HG02981 (cell line): ENCODE data around the gene IGF1.
A peak's percentile ranks its signal among the peaks of the same experiment; 100 is the strongest.

Experiments used
- ATAC-seq: cut with Tn5 transposase; IDR thresholded peaks from one replicate; pipeline ENCODE4 v1.9.1; 2021; ENCODE audit warnings: mild to moderate bottlenecking, moderate library complexity; ENCODE audit not compliant: unreplicated experiment

Gene IGF1

GRCh38 chr12:102498471-102498870 is 18.1 kb upstream of the IGF1 start:
- no peak for ATAC-seq

GRCh38 chr12:102497743-102498142 is 17.4 kb upstream of the IGF1 start:
- no peak for ATAC-seq

- ATAC-seq = no peak
Measured at GRCh38 chr12:102496591-102496990, 16.2 kb upstream of the IGF1 start.

DNA sequence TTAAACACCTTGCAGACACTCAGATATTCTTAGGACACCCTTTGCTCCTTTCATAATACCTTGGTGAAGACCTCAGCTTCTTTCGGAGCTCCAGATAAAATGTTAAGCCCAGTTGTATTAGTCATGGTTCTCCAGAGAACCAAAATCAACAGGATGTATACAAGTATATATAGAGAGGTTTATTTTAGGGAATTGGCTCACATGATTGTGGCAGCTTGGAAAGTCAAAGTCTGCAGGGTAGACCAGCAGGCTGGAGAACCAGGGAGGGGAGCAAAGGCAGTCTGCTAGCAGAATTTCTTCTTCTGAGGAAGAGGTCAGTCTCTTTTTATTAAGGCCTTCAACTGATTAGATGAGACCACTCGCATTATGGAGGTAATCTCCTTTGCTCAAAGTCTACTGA is 6.9 kb upstream of the IGF1 start:
- ATAC-seq = no peak

DNA sequence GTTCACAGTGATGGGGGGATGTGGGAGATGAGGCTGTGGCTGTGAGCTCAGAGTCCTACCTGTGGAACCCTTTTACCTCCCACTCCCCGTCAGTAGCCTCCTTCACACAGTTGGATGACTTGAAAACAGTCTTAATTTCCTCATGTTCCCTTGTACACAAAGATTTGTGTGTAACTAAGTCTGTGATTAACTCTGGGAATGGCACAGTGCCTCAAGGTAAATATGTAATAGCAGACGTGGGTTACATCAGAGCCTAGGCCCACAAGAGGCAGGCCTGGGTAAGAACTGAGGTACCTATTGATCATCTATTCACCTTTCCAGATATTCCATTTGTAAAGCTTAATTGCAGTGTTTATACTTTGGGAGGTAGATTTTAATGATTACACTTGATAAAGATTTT is 5.8 kb upstream of the IGF1 start:
- ATAC-seq = no peak

DNA sequence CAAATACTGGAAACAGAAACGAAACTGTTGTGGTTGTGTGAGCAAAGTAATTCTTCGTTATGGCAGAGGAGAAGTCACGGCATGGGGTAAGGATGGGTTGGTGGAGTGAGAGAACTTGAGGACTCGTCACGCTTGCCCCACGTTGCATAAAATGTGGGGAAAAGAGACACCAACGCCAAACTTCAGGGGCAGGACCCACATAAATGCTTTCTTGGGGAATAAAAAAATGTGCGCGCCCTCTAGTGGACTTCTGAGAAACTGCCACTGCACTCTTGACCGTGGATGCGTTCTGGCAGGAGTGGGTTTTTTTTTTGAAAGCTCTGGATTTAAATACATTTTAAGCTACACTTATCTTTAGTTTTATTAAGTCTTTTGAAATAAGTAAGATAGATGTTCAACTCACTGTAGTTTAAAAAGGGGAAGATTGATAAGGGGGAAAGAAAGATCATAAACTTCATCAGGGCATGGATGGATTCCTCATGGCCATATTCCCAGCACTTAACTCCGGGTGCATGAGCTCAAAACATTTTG is 4.1 kb upstream of the IGF1 start:
- peak; percentile 61 for ATAC-seq

DNA sequence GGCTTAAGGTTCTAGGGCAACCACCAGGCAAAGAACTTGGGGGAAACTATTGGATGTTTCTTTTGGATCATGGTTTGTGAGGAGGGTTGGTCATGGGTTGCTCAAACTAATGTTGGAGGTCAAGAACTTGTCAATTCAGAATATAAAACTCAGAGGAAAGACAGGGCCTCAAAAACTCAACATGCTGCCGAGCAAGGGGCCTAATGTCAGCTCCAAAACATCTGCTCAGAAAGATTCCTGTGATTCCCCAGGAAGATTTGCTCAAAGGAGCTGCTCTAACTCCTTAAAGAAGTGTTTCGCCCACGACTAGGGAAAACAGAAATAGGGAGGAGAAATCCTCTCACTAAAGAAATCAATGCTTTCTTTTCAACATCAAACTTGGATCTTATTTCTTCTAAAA is 3.7 kb upstream of the IGF1 start:
- ATAC-seq = peak; percentile 10

DNA sequence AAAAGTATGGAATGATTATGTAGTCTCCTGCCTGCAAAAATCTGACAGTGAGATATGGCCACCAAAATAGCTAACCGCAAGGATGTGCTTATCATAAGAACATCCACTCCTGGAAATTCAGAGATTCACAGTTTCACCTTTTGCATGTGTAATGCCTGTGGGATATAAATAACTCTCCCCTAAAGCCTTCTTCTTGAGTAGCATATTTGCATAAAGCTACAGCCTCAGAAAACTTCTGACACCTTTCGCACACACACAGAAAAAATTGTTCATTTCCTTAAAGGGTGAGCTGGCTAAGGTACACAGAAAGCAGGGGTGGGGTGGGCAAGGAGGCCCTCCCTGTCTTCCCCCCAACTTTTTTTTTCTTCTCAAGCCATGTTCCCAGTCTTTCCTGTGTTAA is 3.1 kb upstream of the IGF1 start:
- ATAC-seq = peak; percentile 53

- no peak for ATAC-seq
Measured at GRCh38 chr12:102481705-102482425, 1.5 kb upstream of the IGF1 start.

DNA sequence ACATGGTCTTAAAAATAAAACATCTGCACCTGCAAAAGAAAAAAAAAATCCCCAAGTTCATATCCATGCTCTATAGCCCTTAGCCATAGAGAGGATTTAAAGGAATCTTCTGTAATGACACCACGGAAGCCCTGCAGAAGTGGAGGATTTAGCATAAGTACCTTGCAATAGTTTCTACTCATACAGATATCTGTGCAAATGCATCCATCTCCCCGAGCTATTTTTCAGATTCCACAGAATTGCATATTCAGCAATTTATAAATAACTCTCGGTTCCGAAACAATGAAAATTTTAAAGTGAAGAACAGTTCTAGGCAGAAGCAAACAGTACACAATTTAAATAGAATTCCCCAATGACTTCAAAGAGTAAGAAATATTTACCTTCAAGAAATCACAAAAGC is 424 bp downstream of the IGF1 start:
- ATAC-seq = no peak

DNA sequence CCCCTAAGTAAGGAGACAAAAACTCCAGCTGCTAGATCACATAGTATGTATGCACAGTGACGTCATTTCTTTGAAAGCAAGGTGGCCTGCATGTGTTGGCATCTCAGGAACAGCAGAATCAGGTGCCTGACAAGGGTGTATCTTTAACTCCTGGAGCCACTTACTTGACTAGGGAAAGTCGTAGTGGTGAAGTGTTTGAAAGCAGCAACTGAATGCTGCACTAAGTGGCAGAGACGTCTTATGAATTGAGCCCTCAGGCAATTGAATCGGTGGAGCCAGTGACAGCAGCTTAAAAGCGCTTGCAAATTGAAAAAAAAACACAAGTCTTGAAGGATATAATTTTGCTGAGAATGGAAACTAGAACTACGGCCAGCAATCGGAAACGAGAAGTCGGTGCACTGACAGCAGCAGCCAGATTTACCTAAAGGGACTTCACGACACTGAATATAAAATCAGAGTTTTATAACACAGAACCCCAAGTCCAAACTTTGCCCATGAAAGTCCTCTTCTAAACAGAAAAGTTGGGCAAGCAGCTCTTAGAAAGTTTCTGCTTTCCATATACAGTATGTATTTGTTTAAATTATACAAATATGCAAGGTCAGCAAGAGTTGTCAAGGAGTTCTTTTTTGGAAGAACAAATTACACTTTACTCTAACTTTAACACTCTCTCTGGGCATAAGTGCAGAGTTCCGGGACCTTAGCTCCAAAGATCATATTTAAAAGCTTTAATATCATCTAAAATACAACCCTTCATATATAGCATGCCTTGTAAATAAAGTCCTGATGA is 1.1 kb downstream of the IGF1 start:
- peak; percentile 28 for ATAC-seq

DNA sequence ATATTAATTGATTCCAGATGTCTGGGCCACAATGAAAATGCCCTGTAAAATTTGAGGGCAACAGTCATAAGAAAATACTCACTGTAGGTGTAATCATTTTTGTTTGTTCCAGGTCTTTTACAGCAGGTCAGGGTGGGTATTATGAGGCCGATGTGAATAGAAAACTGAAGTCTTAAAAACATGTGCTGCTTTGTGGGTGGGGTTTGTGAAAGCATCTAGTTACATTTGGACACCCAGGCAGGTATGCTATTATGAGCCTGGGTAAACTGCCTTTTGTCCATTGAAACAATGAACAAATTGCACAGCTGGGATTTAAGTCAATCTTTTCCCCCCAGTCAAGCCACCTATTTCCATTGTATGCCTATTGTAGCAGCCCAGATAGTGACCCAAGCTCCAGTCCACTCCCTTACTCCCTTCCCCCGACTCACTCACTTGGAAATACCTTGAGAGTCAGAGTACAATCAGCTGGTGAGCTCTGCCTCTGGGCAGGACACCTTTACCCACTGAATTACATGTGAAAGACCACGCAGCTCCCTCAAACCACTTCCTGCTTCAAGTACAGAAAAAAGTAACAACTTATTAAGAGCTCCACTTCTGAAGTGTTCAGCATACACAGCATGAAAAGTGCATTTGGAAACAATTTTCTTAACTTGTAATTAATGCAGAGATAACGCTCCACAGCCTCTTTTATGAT is 1.8 kb downstream of the IGF1 start:
- ATAC-seq = peak; percentile 67

- ATAC-seq = no peak
Measured at GRCh38 chr12:102475355-102475754, 5.0 kb downstream of the IGF1 start.

DNA sequence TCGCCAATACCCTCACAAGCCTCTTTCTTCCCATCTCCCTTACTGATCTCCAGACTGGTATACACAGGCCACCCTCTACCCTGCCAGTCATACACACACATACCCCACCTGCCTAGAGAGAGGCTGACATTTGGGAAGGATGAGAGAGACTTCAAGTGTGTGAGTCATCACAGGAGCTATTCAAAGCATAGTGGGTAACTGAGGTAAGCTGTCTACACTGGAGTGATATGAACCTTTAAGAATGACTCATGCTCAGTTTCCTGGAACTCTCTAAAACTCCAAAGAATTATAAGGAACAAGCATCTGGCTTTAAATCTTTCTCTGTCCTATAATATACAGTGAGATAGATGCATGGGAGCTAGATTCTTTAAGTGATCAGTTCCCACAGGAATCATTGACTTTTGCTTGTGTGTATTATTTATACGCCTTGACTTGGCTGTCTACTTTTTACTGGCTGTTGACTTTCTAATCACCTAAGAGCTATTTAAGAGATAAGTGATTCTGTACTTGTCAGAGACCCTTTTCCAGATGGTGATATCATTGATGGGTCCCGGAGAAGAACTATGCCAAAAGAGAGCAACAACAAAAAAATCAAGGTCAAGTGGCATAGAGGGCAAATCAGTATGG is 5.8 kb downstream of the IGF1 start:
- ATAC-seq = no peak

GRCh38 chr12:102472496-102472895 is 7.9 kb downstream of the IGF1 start:
- no peak for ATAC-seq

DNA sequence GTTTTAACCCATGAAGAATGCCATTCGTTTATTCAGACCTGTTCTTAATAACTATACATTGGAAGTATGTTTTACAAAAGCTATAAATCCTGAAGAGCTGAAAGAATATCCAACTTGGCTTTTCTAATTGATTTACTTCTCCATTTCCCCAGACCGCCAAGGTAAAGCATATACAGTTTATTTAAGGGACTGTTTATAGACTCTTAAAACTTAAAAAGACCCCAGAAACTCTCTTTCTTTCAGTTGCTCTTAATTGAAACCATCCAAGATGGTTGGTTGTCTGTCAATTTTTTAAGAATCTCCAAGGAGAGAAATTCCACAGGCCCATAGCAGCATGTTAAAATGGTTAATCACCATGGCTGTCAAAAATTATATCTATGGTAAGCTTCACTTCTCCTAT is 8.8 kb downstream of the IGF1 start:
- ATAC-seq = no peak

- no peak for ATAC-seq
Measured at GRCh38 chr12:102470945-102471344, 9.4 kb downstream of the IGF1 start.

GRCh38 chr12:102468261-102468915 is 12.0 kb downstream of the IGF1 start:
- ATAC-seq = no peak

DNA sequence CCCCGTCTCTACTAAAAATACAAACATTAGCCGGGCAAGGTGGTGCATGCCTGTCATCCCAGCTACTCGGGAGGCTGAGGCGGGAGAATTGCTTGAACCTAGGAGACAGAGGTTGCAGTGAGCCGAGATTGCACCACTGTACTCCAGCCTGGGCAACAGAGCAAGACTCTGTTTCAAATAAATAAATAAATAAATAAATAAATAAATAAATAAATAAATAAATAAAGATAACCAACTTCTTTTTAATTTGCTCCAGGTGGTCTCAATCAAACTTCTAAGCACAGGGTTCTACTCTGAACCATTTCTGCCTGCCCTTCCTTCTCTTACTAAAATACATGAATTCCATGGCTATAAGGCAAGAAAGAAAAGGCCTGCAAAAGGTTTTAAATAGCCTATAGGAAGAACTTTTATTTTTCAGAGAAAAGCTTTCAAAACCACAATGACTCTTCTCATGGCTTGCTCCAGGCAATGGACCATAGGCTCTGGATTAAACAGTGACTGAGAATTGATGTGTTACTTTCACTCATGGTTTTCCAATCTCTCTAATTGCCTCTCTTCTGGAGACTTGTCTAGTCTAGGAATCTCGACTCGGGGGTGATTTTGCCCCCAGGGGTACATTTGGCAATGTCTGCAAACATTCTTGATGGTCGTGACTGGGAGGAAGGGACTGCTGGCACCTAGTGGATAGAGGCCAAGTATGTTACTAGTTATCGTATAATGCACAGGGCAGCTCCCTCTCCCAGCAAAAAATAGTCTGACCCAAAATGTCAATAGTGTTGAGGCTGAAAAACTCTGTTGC is 14.4 kb downstream of the IGF1 start:
- ATAC-seq = no peak
